ENCODE measurements around the gene OSBP2. TPM values are rescaled to one million over a fixed set of nuclear protein-coding genes. Genes with fewer than 3 reads are reported as not detected.
"Not testable (repeated sequence)": the region's sequence is repeated elsewhere in the genome, so short reads cannot be mapped to it uniquely, and the experiment has no call there.

OSBP2 gene
- total RNA-seq, 3 donors from 2014 or later, result 0.96 to 4.6 (median 4.4) TPM

GRCh38 chr22:30668386-30668710 is 26.3 kb upstream of the OSBP2 start:
- Histone ChIP-seq H3K9me3 (no peaks in the 10 kb centered on the region), H3K4me3 (peak overlapping the region; percentile 78 to 95 (median 84)), H3K4me1 (no peaks in the 10 kb centered on the region), H3K27ac (peak overlapping the region; percentile 79 to 88), H3K27me3 (no peaks in the 10 kb centered on the region), H3K36me3 (no peaks in the 10 kb centered on the region)
- intact Hi-C loops (cut with DNase I; ENCODE audit: low total_unique reads), result no loop called here
- no peak for DNase-seq (ENCODE audit: low spot score in 2 of 2)
- TF ChIP-seq POLR2A (IDR thresholded peaks at IDR 0.05), result no peak
- TF ChIP-seq POLR2AphosphoS5 (IDR thresholded peaks at IDR 0.05), result no peak
- TF ChIP-seq CTCF (IDR thresholded peaks at IDR 0.05), result no peak

GRCh38 chr22:30671071-30671470 is 23.6 kb upstream of the OSBP2 start:
- Histone ChIP-seq H3K4me1 (no peaks in the 10 kb centered on the region), H3K9me3 (no peaks in the 10 kb centered on the region), H3K4me3 (no peak overlapping the region), H3K27ac (no peak overlapping the region), H3K27me3 (no peaks in the 10 kb centered on the region), H3K36me3 (no peaks in the 10 kb centered on the region)
- no peak for DNase-seq (ENCODE audit: low spot score in 2 of 2)
- TF ChIP-seq CTCF (IDR thresholded peaks at IDR 0.05) (no peak), POLR2AphosphoS5 (IDR thresholded peaks at IDR 0.05) (no peak), POLR2A (IDR thresholded peaks at IDR 0.05) (no peak)
- intact Hi-C loops (cut with DNase I; ENCODE audit: low total_unique reads), result no loop called here

GRCh38 chr22:30673136-30673535 is 21.5 kb upstream of the OSBP2 start:
- no peaks in the 10 kb centered on the region for H3K36me3 ChIP-seq
- H3K27ac ChIP-seq, result no peak overlapping the region
- no peaks in the 10 kb centered on the region for H3K4me1 ChIP-seq
- no peak overlapping the region for H3K4me3 ChIP-seq
- intact Hi-C loops (cut with DNase I; ENCODE audit: low total_unique reads), result no loop called here
- no peaks in the 10 kb centered on the region for H3K9me3 ChIP-seq
- no peaks in the 10 kb centered on the region for H3K27me3 ChIP-seq
- TF ChIP-seq POLR2A (IDR thresholded peaks at IDR 0.05) (no peak), CTCF (IDR thresholded peaks at IDR 0.05) (no peak), POLR2AphosphoS5 (IDR thresholded peaks at IDR 0.05) (no peak)
- DNase-seq (ENCODE audit: low spot score in 2 of 2), result no peak

- TF ChIP-seq CTCF (IDR thresholded peaks at IDR 0.05), result no peak
- TF ChIP-seq POLR2AphosphoS5 (IDR thresholded peaks at IDR 0.05), result no peak
- TF ChIP-seq POLR2A (IDR thresholded peaks at IDR 0.05), result no peak
- Histone ChIP-seq H3K27ac (no peak overlapping the region), H3K36me3 (no peaks in the 10 kb centered on the region), H3K4me3 (no peak overlapping the region), H3K27me3 (no peaks in the 10 kb centered on the region), H3K9me3 (no peaks in the 10 kb centered on the region), H3K4me1 (no peaks in the 10 kb centered on the region)
- no peak for DNase-seq (ENCODE audit: low spot score in 2 of 2)
- intact Hi-C loops (cut with DNase I; ENCODE audit: low total_unique reads), result no loop called here
Observed at GRCh38 chr22:30674482-30674881, 20.2 kb upstream of the OSBP2 start.

GRCh38 chr22:30675436-30675835 is 19.2 kb upstream of the OSBP2 start:
- no peak for TF ChIP-seq CTCF (IDR thresholded peaks at IDR 0.05)
- no peak for TF ChIP-seq POLR2A (IDR thresholded peaks at IDR 0.05)
- no peak for TF ChIP-seq POLR2AphosphoS5 (IDR thresholded peaks at IDR 0.05)
- H3K36me3 ChIP-seq, result no peaks in the 10 kb centered on the region
- no peaks in the 10 kb centered on the region for H3K27me3 ChIP-seq
- no peaks in the 10 kb centered on the region for H3K9me3 ChIP-seq
- no peak for DNase-seq (ENCODE audit: low spot score in 2 of 2)
- no peak overlapping the region for H3K27ac ChIP-seq
- intact Hi-C loops (cut with DNase I; ENCODE audit: low total_unique reads), result no loop called here
- H3K4me1 ChIP-seq, result no peaks in the 10 kb centered on the region
- H3K4me3 ChIP-seq, result no peak overlapping the region

- H3K4me3 ChIP-seq; H3K36me3 ChIP-seq; H3K27me3 ChIP-seq; H3K9me3 ChIP-seq; intact Hi-C loops (cut with DNase I; ENCODE audit: low total_unique reads); DNase-seq (ENCODE audit: low spot score in 2 of 2); H3K4me1 ChIP-seq; H3K27ac ChIP-seq: not testable (repeated sequence)
Observed at GRCh38 chr22:30676565-30676964, 18.1 kb upstream of the OSBP2 start.

GRCh38 chr22:30679895-30680690 is 14.6 kb upstream of the OSBP2 start:
- H3K27me3 ChIP-seq; H3K9me3 ChIP-seq; DNase-seq (ENCODE audit: low spot score in 2 of 2); H3K36me3 ChIP-seq; intact Hi-C loops (cut with DNase I; ENCODE audit: low total_unique reads); H3K27ac ChIP-seq; H3K4me1 ChIP-seq; H3K4me3 ChIP-seq: not testable (repeated sequence)

Measured in breast epithelium (tissue), 4 donors.